Heart left ventricle (tissue), 13 donors: ENCODE measurements around the gene PELO.

Source experiments
- CTCF ChIP-seq, 12 donors: fragments of 200-600 bp; sonication (generic) in 4 of 12; IDR thresholded peaks; one replicate each; pipeline versions ENCODE4 v1.5.0 to v1.8.0; 2018 to 2022; ENCODE audit warnings: antibody characterized with exemption in 12 of 12, mild to moderate bottlenecking in 5 of 12
- POLR2A ChIP-seq, 2 donors: fragments of 450-650 bp; IDR thresholded peaks; one replicate each; pipeline ENCODE4 v1.6.1; 2017; ENCODE audit warnings: antibody characterized with exemption in 2 of 2, mild to moderate bottlenecking in 2 of 2, moderate library complexity in 2 of 2
- donor health status: ischemic (EF 13 %, LVEDD 7.1; RV severe dilation, severe dysfunction).
- donor health status: DM: no; HTN: yes; CAD: no.
- donor health status: DM: no; HTN: no; CAD: no.
- donor health status: ischemic (EF 25% LVEDD 6.9; RV normal size, moderate dysfunction).
- donor health status: ischemic (EF 25% LVEDD 5.7; RV mildly dilated, moderate dysfunction).
- donor health status: ischemic (EF 35%, LVEDD 5.7; RV mildly dilated, moderate dysfunction).
- donor health status: nonischemic (EF 11% LVEDD 7.7; RV severe dilation, severe dysfunction).
- donor health status: DM: yes; HTN: yes; CAD: no.
- donor health status: PGD.
- donor health status: ischemic (EF 29% LVEDD 5.4; RV normal size, mild dysfunction).
- donor health status: nonischemic (EF 23%, LVEDD 6.1; RV moderate dilation, normal function).

DNA sequence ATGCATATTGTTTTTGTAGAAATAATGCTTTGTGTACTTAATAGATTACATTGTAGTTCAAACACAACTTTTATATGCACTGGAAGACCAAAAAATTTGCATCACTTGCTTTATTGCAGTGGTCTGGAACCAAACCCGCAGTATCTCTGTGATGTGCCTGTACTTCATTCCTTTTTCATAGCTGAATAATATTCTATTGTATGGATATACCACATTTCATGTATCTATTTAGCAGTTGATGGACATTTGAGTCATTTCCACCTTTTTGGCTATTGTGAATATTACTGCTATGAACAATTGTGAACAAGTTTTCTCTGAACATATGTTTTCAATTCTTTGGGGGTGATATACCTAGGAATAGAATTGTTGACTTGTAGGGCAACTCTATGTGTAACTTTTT is 40.1 kb downstream of the PELO start:
- no peak for TF ChIP-seq CTCF (IDR thresholded peaks at IDR 0.05)
- no peak for TF ChIP-seq POLR2A (IDR thresholded peaks at IDR 0.05)
